CD14-positive monocyte (primary cell): ENCODE results near the gene RAI2. TPM values are rescaled to one million over a fixed set of nuclear protein-coding genes. Genes with fewer than 3 reads are reported as not detected.
A peak's percentile ranks its signal among the peaks of the same experiment; 100 is the strongest.

Source experiments
- DNase-seq, 3 donors: peaks; one replicate each; pipeline ENCODE4 v3.0.0-alpha.2; 2011 to 2022
- H2AFZ ChIP-seq: 2 replicates; pipeline ENCODE4 v1.6.0; 2012; ENCODE audit warnings: mild to moderate bottlenecking, low read depth, low read length, inconsistent platforms; ENCODE audit not compliant: insufficient read depth, poor library complexity, severe bottlenecking
- H3K27ac ChIP-seq, 2 donors: 1 replicate in 1 of 2; 2 replicates in 1 of 2; pipeline ENCODE4 v1.5.1; 2012 to 2013; ENCODE audit warnings: low read length in 2 of 2, control low read depth in 1 of 2, inconsistent platforms in 1 of 2, low read depth in 1 of 2, mild to moderate bottlenecking in 1 of 2
- H3K27me3 ChIP-seq, 2 donors: one replicate each; pipeline versions ENCODE4 v1.6.0 to v1.6.1; 2011 to 2013; ENCODE audit warnings: low read length in 2 of 2; ENCODE audit not compliant: control insufficient read depth in 2 of 2, insufficient read depth in 2 of 2
- H3K36me3 ChIP-seq, 2 donors: replicated peaks in 1 of 2; 1 replicate in 1 of 2; 2 replicates in 1 of 2; pipeline versions ENCODE4 v1.5.1 to v1.6.1; 2012 to 2013; ENCODE audit warnings: low read length in 2 of 2, control low read depth in 1 of 2, inconsistent platforms in 1 of 2, mild to moderate bottlenecking in 1 of 2; ENCODE audit not compliant: insufficient read depth in 2 of 2, control insufficient read depth in 1 of 2
- H3K4me1 ChIP-seq, 2 donors: 1 replicate in 1 of 2; 2 replicates in 1 of 2; pipeline versions ENCODE4 v1.5.1 to v1.6.1; 2012 to 2013; ENCODE audit warnings: low read length in 2 of 2, control low read depth in 1 of 2, inconsistent platforms in 1 of 2, mild to moderate bottlenecking in 1 of 2, moderate library complexity in 1 of 2; ENCODE audit not compliant: insufficient read depth in 2 of 2, control insufficient read depth in 1 of 2
- H3K4me2 ChIP-seq: replicated peaks from 2 replicates; pipeline ENCODE3; 2012; ENCODE audit warnings: low read length, moderate library complexity, mild to moderate bottlenecking; ENCODE audit not compliant: poor library complexity, severe bottlenecking; ENCODE audit errors: extremely low read depth
- H3K4me3 ChIP-seq, 3 experiments: fragments of 200-600 bp in 1 of 3; sonication (generic) in 1 of 3; replicated peaks in 1 of 3; 1 replicate in 2 of 3; 2 replicates in 1 of 3; pipeline ENCODE4 v1.5.1; 2011 to 2013; ENCODE audit warnings: low read length in 3 of 3, mild to moderate bottlenecking in 3 of 3, control low read depth in 2 of 3, low read depth in 2 of 3, inconsistent platforms in 1 of 3, moderate library complexity in 1 of 3
- H3K79me2 ChIP-seq: 2 replicates; pipeline ENCODE4 v1.6.0; 2012; ENCODE audit warnings: mild to moderate bottlenecking, control low read depth, inconsistent platforms, low read length, moderate library complexity; ENCODE audit not compliant: insufficient read depth
- H3K9ac ChIP-seq: 2 replicates; pipeline ENCODE4 v1.6.0; 2017; ENCODE audit warnings: low read length, mild to moderate bottlenecking; ENCODE audit not compliant: insufficient read depth, poor library complexity, severe bottlenecking
- H3K9me3 ChIP-seq, 2 donors: replicated peaks in 1 of 2; 1 replicate in 1 of 2; 2 replicates in 1 of 2; pipeline versions ENCODE4 v1.5.1 to v1.6.1; 2012 to 2013; ENCODE audit warnings: low read length in 2 of 2, control low read depth in 1 of 2; ENCODE audit not compliant: control insufficient read depth in 1 of 2, insufficient read depth in 1 of 2
- H4K20me1 ChIP-seq: 2 replicates; pipeline ENCODE4 v1.6.0; 2012; ENCODE audit warnings: mild to moderate bottlenecking, low read length, control low read depth, moderate library complexity; ENCODE audit not compliant: insufficient read depth
- H3K27ac Mint-ChIP-seq, 7 donors: one replicate each; pipeline ENCODE4 v1.8.0; 2020; ENCODE audit warnings: mild to moderate bottlenecking in 7 of 7, mixed read lengths in 7 of 7, moderate library complexity in 6 of 7, inconsistent platforms in 2 of 7
- H3K27me3 Mint-ChIP-seq, 3 donors: one replicate each; pipeline ENCODE4 v1.8.0; 2021 to 2022; ENCODE audit warnings: low read depth in 3 of 3, mild to moderate bottlenecking in 3 of 3, mixed read lengths in 3 of 3, moderate library complexity in 3 of 3, inconsistent platforms in 1 of 3
- H3K36me3 Mint-ChIP-seq, 2 donors: one replicate each; pipeline ENCODE4 v1.8.0; 2020; ENCODE audit warnings: mixed read lengths in 2 of 2, inconsistent platforms in 1 of 2, mild to moderate bottlenecking in 1 of 2
- H3K4me1 Mint-ChIP-seq: one replicate; pipeline ENCODE4 v1.8.0; 2020; ENCODE audit warnings: mild to moderate bottlenecking, mixed read lengths
- H3K4me3 Mint-ChIP-seq, 2 donors: one replicate each; pipeline ENCODE4 v1.8.0; 2020; ENCODE audit warnings: mild to moderate bottlenecking in 2 of 2, mixed read lengths in 2 of 2, moderate library complexity in 1 of 2
- H3K9me3 Mint-ChIP-seq, 7 donors: one replicate each; pipeline ENCODE4 v1.8.0; 2020 to 2022; ENCODE audit warnings: mixed read lengths in 7 of 7, mild to moderate bottlenecking in 6 of 7, moderate library complexity in 6 of 7, inconsistent platforms in 2 of 7
- CTCF ChIP-seq: fragments of 200-600 bp; IDR thresholded peaks from one replicate; pipeline ENCODE4 v1.8.0; 2022; ENCODE audit warnings: antibody characterized with exemption, mild to moderate bottlenecking
- WGBS: methylation state at CpG from one replicate; pipeline ENCODE4 v1.1.5; 2013; ENCODE audit warnings: missing lambda C conversion rate; ENCODE audit not compliant: insufficient coverage; 5-methylcytosine and 5-hydroxymethylcytosine counted together
- intact Hi-C, 2 donors: fragments of 100-400 bp; cut with micrococcal nuclease; formaldehyde crosslinking; loops; one replicate each; pipeline versions ENCODE4 v1.15.0 to v1.15.1; 2023
- polyA plus RNA-seq, 3 donors: library from polyadenylated mRNA; depleted of rRNA in 1 of 3; unstranded in 2 of 3; stranded (reverse) in 1 of 3; fragments of 300-500 nt in 2 of 3; fragments of >200 nt in 1 of 3; fragmentation: Illumina TruSeq in 2 of 3; gene quantifications; 1 replicate in 2 of 3; 2 replicates in 1 of 3; pipeline ENCODE4 v1.2.3, GENCODE V29; 2012 to 2021

The RAI2 gene
- polyA plus RNA-seq, 3 donors, result not detected

GRCh38 chrX:17820100-17820499, 41.0 kb downstream of the RAI2 start:
- 17% methylated on average over 1 of the region's 3 CpGs for WGBS
- H3K9me3 ChIP-seq, result no peaks in the 10 kb centered on the region
- DNase-seq, result no peak
- Mint-ChIP-seq H3K36me3 (no peaks in the 10 kb centered on the region), H3K9me3 (no peaks in the 10 kb centered on the region), H3K27me3 (peaks cover 0 to 7% (median 3%) of the 10 kb centered on the region in 3 donors), H3K27ac (peak overlapping the region in 1 of 7 donors; percentile 13), H3K4me1 (no peaks in the 10 kb centered on the region), H3K4me3 (no peak overlapping the region)
- intact Hi-C loops, result no loop called here
- H3K36me3 ChIP-seq, result no peaks in the 10 kb centered on the region
- H3K9ac ChIP-seq, result no peak overlapping the region
- H3K79me2 ChIP-seq, result no peaks in the 10 kb centered on the region
- no peaks in the 10 kb centered on the region for H3K4me1 ChIP-seq
- peaks cover 0 to 2% of the 10 kb centered on the region in 2 donors for H3K27me3 ChIP-seq
- no peak overlapping the region for H3K27ac ChIP-seq
- TF ChIP-seq CTCF, result no peak
- H3K4me3 ChIP-seq, result no peak overlapping the region
- H2AFZ ChIP-seq, result no peak overlapping the region
- H4K20me1 ChIP-seq, result no peaks in the 10 kb centered on the region
- H3K4me2 ChIP-seq, result no peak overlapping the region

GRCh38 chrX:17818726-17819125, 42.4 kb downstream of the RAI2 start:
- Histone ChIP-seq H3K9me3 (no peaks in the 10 kb centered on the region), H3K27ac (no peak overlapping the region), H3K4me1 (no peaks in the 10 kb centered on the region), H3K36me3 (no peaks in the 10 kb centered on the region), H4K20me1 (no peaks in the 10 kb centered on the region), H3K4me2 (no peak overlapping the region), H3K79me2 (no peaks in the 10 kb centered on the region), H3K9ac (no peak overlapping the region), H3K4me3 (no peak overlapping the region), H3K27me3 (no peaks in the 10 kb centered on the region), H2AFZ (no peak overlapping the region)
- 100% methylated on average over 5 of the region's 11 CpGs for WGBS
- Mint-ChIP-seq H3K27me3 (peaks cover 2 to 7% (median 5%) of the 10 kb centered on the region in 3 donors), H3K4me3 (no peak overlapping the region), H3K4me1 (no peaks in the 10 kb centered on the region), H3K36me3 (no peaks in the 10 kb centered on the region), H3K9me3 (no peaks in the 10 kb centered on the region), H3K27ac (no peak overlapping the region)
- no peak for DNase-seq
- intact Hi-C loops, result no loop called here
- no peak for TF ChIP-seq CTCF
